Chondrocyte (in vitro differentiated cells): Measurements from ENCODE around the gene BCAR3. TPM values are rescaled to one million over a fixed set of nuclear protein-coding genes. Genes with fewer than 3 reads are reported as not detected.

ENCODE experiments used
- DNase-seq: peaks from one replicate; pipeline ENCODE4 v3.0.0; 2021; ENCODE audit warnings: mixed read lengths, low spot score
- H3K27ac Mint-ChIP-seq: one replicate; pipeline ENCODE4 v1.8.0; 2021; ENCODE audit warnings: mild to moderate bottlenecking, moderate library complexity, mixed read lengths; ENCODE audit not compliant: unreplicated experiment
- H3K27me3 Mint-ChIP-seq: 2 replicates; pipeline ENCODE4 v1.8.0; 2021; ENCODE audit warnings: low read depth, mixed read lengths
- H3K36me3 Mint-ChIP-seq: 2 replicates; pipeline ENCODE4 v1.8.0; 2021; ENCODE audit warnings: low read depth, mixed read lengths
- H3K4me1 Mint-ChIP-seq: 2 replicates; pipeline ENCODE4 v1.8.0; 2021; ENCODE audit warnings: low read depth, mild to moderate bottlenecking, mixed read lengths
- H3K4me3 Mint-ChIP-seq: one replicate; pipeline ENCODE4 v1.8.0; 2021; ENCODE audit warnings: mild to moderate bottlenecking, moderate library complexity, mixed read lengths; ENCODE audit not compliant: unreplicated experiment
- H3K9me3 Mint-ChIP-seq: 2 replicates; pipeline ENCODE4 v1.8.0; 2021; ENCODE audit warnings: low read depth, mixed read lengths
- total RNA-seq: library from RNA; stranded (reverse); gene quantifications from 3 replicates; pipeline ENCODE4 v1.2.1, GENCODE V29; 2021
- TF ChIP-seq, protein P1 (sequence below): fragments of 200-600 bp; sonication (generic); IDR thresholded peaks from 2 replicates; pipeline ENCODE4 v1.5.0; 2021; ENCODE audit warnings: antibody characterized with exemption, mild to moderate bottlenecking, moderate library complexity

BCAR3 gene
- total RNA-seq, 1 donor from 2014 or later: 18.5 TPM

DNA sequence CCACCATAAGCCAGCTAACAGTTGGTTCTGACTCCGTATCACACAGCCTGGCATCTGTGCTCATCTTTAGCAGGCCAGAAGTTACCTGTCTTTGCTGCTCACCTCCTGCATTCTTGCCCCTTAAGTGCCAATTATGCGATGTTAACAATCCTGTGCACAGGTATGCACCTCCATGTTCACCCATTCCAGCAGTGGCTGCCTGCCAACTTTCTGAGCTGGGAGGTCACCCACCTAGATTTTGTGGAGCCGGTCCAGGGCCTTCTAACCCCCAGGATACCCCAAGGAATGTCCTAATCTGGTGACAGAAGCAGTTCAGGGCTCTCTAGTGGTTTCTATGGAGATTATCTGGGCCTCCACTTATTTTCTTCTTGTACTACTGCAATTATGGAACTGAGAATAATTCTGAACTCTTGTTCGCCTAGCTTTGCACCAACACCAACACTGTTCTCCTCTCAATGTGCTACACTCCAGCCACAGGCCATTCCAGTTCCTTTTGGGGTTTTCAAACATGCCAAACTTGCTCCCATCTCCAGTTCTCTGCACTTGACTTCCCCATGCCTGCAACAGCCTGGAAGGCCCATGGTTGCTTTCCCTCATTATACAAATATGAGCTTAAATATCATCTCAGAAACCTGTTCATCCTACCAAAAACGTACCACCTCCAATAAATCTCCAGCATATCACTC lies 9.0 kb downstream of the BCAR3 start:
- no peak overlapping the region for H3K27ac Mint-ChIP-seq
- H3K4me3 Mint-ChIP-seq: no peak overlapping the region
- peaks cover 61% of the 10 kb centered on the region for H3K4me1 Mint-ChIP-seq
- no peaks in the 10 kb centered on the region for H3K9me3 Mint-ChIP-seq
- TF ChIP-seq, protein P1, sequence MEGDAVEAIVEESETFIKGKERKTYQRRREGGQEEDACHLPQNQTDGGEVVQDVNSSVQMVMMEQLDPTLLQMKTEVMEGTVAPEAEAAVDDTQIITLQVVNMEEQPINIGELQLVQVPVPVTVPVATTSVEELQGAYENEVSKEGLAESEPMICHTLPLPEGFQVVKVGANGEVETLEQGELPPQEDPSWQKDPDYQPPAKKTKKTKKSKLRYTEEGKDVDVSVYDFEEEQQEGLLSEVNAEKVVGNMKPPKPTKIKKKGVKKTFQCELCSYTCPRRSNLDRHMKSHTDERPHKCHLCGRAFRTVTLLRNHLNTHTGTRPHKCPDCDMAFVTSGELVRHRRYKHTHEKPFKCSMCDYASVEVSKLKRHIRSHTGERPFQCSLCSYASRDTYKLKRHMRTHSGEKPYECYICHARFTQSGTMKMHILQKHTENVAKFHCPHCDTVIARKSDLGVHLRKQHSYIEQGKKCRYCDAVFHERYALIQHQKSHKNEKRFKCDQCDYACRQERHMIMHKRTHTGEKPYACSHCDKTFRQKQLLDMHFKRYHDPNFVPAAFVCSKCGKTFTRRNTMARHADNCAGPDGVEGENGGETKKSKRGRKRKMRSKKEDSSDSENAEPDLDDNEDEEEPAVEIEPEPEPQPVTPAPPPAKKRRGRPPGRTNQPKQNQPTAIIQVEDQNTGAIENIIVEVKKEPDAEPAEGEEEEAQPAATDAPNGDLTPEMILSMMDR: no peak
- H3K36me3 Mint-ChIP-seq: peaks cover 3% of the 10 kb centered on the region
- no peaks in the 10 kb centered on the region for H3K27me3 Mint-ChIP-seq
- no peak for DNase-seq

DNA sequence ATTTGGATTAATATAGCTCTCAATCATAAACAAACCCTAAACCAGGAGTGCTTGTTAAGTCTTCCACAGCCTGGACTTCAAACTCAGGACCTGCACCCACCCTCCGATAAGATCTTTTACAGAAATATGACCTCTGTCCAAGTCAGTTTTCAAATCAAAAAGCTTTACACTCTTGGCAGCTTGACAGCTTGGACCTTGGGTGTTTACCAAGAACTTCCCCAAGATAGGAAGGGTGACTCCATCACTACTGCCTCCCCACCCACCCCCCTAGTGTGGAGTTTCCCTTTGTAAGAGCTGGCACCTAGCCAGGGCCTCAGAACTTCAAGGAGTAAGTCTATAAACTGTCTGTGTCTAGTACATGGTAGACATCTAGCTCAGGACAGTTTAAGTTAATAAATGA lies 9.6 kb downstream of the BCAR3 start:
- Mint-ChIP-seq H3K9me3 (no peaks in the 10 kb centered on the region), H3K27ac (peak overlapping the region; percentile 22), H3K27me3 (no peaks in the 10 kb centered on the region), H3K4me1 (peaks cover 64% of the 10 kb centered on the region), H3K36me3 (peaks cover 3% of the 10 kb centered on the region), H3K4me3 (no peak overlapping the region)
- no peak for DNase-seq
- TF ChIP-seq, protein P1: no peak

DNA sequence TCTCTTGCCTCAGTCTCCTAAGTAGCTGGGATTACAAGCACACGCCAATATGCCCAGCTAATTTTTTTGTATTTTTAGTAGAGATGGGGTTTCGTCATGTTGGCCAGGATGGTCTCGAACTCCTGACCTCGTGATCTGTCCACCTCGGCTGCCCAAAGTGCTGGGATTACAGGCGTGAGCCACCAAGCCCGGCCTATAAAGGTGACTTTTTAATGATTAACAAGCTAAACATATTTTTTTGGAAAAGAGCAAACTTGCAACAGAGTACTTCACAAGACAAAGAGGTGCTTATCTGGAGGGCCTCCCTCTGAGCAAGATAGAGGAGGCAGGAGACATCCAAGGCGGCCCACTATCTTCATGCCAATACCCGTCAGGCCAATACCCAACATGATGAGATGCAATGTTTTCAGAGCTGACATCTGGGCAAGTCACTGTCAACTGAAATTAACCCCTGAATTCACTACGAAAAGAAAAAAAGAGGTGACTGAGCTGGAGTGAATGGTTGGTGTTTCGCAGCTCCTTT lies 10.5 kb downstream of the BCAR3 start:
- TF ChIP-seq, protein P1: no peak
- Mint-ChIP-seq H3K27me3 (no peaks in the 10 kb centered on the region), H3K4me1 (peaks cover 68% of the 10 kb centered on the region), H3K4me3 (no peak overlapping the region), H3K9me3 (no peaks in the 10 kb centered on the region), H3K36me3 (peaks cover 3% of the 10 kb centered on the region), H3K27ac (no peak overlapping the region)
- DNase-seq: no peak

DNA sequence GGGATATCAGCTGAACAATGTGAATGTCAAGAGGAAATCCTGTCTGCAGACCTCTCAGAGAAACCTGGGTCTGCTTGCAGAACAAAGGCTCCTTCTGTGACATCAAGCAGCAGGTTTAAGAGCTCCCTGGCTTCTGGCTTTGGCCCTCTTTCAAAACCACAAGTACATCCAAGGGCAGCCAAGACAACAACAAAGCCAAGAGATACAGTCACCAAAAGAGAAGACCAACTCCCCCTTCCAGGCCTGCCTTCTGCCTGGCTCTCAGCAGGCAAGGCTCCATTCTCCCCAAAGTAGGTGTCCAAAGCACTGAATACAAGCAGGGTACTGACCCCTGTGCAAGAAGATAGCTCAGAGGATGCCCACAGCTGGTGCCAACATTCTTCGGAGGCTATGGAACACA lies 11.5 kb downstream of the BCAR3 start:
- DNase-seq: no peak
- Mint-ChIP-seq H3K36me3 (peaks cover 3% of the 10 kb centered on the region), H3K27me3 (no peaks in the 10 kb centered on the region), H3K9me3 (no peaks in the 10 kb centered on the region), H3K27ac (no peak overlapping the region), H3K4me3 (no peak overlapping the region), H3K4me1 (peaks cover 67% of the 10 kb centered on the region)
- TF ChIP-seq, protein P1: no peak

DNA sequence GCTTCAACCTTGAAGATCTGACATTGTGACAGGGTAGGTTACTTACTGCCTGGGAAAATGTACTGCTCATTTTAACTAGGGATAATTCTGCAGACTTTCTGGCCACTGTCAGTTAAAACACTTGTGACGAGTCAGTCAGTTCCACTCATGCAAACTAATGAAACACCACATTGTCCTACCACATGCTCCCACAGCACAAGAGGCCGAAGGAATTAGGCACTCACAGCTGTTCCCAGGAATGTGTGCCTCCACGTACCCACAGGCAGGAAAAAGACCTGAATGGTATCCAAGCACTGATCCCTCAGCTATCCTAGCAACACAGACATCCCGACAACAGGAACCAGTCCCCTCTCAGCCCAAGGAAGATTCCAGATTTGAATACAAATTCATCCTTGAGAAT lies 12.3 kb downstream of the BCAR3 start:
- Mint-ChIP-seq H3K9me3 (no peaks in the 10 kb centered on the region), H3K4me3 (no peak overlapping the region)

More for the DNA sequence above, 12.3 kb downstream of the BCAR3 start:
- H3K27me3 Mint-ChIP-seq: no peaks in the 10 kb centered on the region
- peaks cover 68% of the 10 kb centered on the region for H3K4me1 Mint-ChIP-seq
- TF ChIP-seq, protein P1: no peak
- peaks cover 3% of the 10 kb centered on the region for H3K36me3 Mint-ChIP-seq
- peak overlapping the region; percentile 92 for H3K27ac Mint-ChIP-seq
- DNase-seq: no peak
